ENCODE results near the gene SERP2. TPM values are rescaled to one million over a fixed set of nuclear protein-coding genes. Genes with fewer than 3 reads are reported as not detected.

The SERP2 gene
- total and polyA plus RNA-seq, 10 of the 15 experiments (the other 5 are each of a cell fraction or from before 2014, with no cell fraction given), result not detected

- WGBS (ENCODE audit: insufficient coverage, insufficient replicate concordance, low lambda C conversion rate, missing lambda C conversion rate), result 66% methylated on average over 16 of the region's 16 CpGs
- no peaks in the 10 kb centered on the region for H3K4me1 ChIP-seq (ENCODE audit: control insufficient read depth, insufficient read depth, low read length)
- FAIRE-seq, result no peak
- in situ Hi-C loops (cut with MboI), result no loop called here
- H3K27me3 ChIP-seq (replicated peaks in 1 of 2; ENCODE audit: control insufficient read depth in 2 of 2, insufficient read depth in 2 of 2, low read length in 1 of 2), result peaks cover 0 to 1% of the 10 kb centered on the region in 2 experiments; a peak in 1 of 4 replicates
- H3K36me3 ChIP-seq (ENCODE audit: control insufficient read depth in 2 of 2, insufficient read depth in 2 of 2, low read length in 1 of 2), result no peaks in the 10 kb centered on the region
- H3K9ac ChIP-seq (ENCODE audit: control insufficient read depth, insufficient read depth, low read length), result no peak overlapping the region
- H3K9me3 ChIP-seq (replicated peaks; ENCODE audit: control insufficient read depth, insufficient read depth, low read length), result no peaks in the 10 kb centered on the region; the same call in 2 of the 3 replicates
- ATAC-seq, result no peak
- RAD21 ChIA-PET (ENCODE audit: unreplicated experiment), result no interaction called here
- no peak overlapping the region for H3K27ac ChIP-seq (ENCODE audit: control insufficient read depth, insufficient read depth)
- H2AFZ ChIP-seq (ENCODE audit: control insufficient read depth, low read depth, low read length), result no peak overlapping the region
- H3K79me2 ChIP-seq (ENCODE audit: control insufficient read depth, insufficient read depth, low read length), result no peaks in the 10 kb centered on the region
- TF ChIP-seq ZNF622 (IDR thresholded peaks at IDR 0.05) (no peak), CBX3 (IDR thresholded peaks at IDR 0.05; ENCODE audit: borderline replicate concordance, low read depth) (no peak), POLR2A (IDR thresholded peaks at IDR 0.05; ENCODE audit: low read depth, low read length) (no peak), IKZF2 (IDR thresholded peaks at IDR 0.05) (no peak), TCF7 (IDR thresholded peaks at IDR 0.05; ENCODE audit: borderline replicate concordance) (no peak), SMARCA5 (IDR thresholded peaks at IDR 0.05) (no peak)
- no peak overlapping the region for H3K4me3 ChIP-seq
- SMC1A ChIA-PET (ENCODE audit: uncharacterized antibody, unreplicated experiment), result no interaction called here
- intact Hi-C loops (cut with micrococcal nuclease; ENCODE audit: unreplicated experiment), result no loop called here
- POLR2A ChIA-PET, result no interaction called here
- no peaks in the 10 kb centered on the region; the same call in 1 of the 2 replicates for H4K20me1 ChIP-seq (ENCODE audit: control insufficient read depth, insufficient read depth)
- CTCF ChIA-PET, result no interaction called here
- no TSS peak for BruUV-seq (replicated peaks)
- no peak overlapping the region for H3K4me2 ChIP-seq (ENCODE audit: control insufficient read depth, insufficient read depth)
- DNase-seq (ENCODE audit: low read depth, low spot score), result no peak
Observed at GRCh38 chr13:44412346-44412935, 38.8 kb downstream of the SERP2 start.

DNA sequence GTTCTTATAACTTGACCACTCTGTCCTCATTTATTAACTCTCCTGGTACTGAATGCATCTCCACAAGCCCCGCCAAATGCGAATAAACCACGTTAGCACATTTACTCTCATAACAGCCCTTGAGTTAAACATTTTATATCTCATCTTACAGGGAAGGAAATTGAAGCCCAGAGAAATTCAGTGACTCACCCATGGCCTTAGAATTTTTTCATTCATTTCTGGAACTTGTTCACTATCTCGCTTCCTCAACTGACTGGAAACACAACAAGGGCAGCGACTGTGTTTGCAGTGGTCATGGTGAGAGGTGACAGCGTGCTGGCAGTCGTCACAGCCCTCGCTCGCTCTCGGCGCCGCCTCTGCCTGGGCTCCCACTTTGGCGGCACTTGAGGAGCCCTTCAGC lies 39.5 kb downstream of the SERP2 start:
- RAD21 ChIA-PET (ENCODE audit: unreplicated experiment), result no interaction called here
- WGBS (ENCODE audit: insufficient coverage, insufficient replicate concordance, low lambda C conversion rate, missing lambda C conversion rate), result 38% methylated on average over 13 of the region's 13 CpGs
- CTCF ChIA-PET, result no interaction called here
- SMC1A ChIA-PET (ENCODE audit: uncharacterized antibody, unreplicated experiment), result no interaction called here
- Histone ChIP-seq H2AFZ (ENCODE audit: control insufficient read depth, low read depth, low read length) (no peak overlapping the region), H4K20me1 (ENCODE audit: control insufficient read depth, insufficient read depth) (no peaks in the 10 kb centered on the region; the same call in 1 of the 2 replicates), H3K27ac (ENCODE audit: control insufficient read depth, insufficient read depth) (no peak overlapping the region), H3K9me3 (replicated peaks; ENCODE audit: control insufficient read depth, insufficient read depth, low read length) (no peaks in the 10 kb centered on the region; the same call in 2 of the 3 replicates), H3K27me3 (replicated peaks in 1 of 2; ENCODE audit: control insufficient read depth in 2 of 2, insufficient read depth in 2 of 2, low read length in 1 of 2) (peaks cover 0 to 1% of the 10 kb centered on the region in 2 experiments; a peak in 1 of 4 replicates), H3K4me2 (ENCODE audit: control insufficient read depth, insufficient read depth) (no peak overlapping the region), H3K79me2 (ENCODE audit: control insufficient read depth, insufficient read depth, low read length) (no peaks in the 10 kb centered on the region), H3K4me3 (no peak overlapping the region), H3K36me3 (ENCODE audit: control insufficient read depth in 2 of 2, insufficient read depth in 2 of 2, low read length in 1 of 2) (no peaks in the 10 kb centered on the region), H3K9ac (ENCODE audit: control insufficient read depth, insufficient read depth, low read length) (no peak overlapping the region), H3K4me1 (ENCODE audit: control insufficient read depth, insufficient read depth, low read length) (no peaks in the 10 kb centered on the region)
- no peak for ATAC-seq
- in situ Hi-C loops (cut with MboI), result no loop called here
- no TSS peak for BruUV-seq (replicated peaks)
- no peak for FAIRE-seq
- POLR2A ChIA-PET, result no interaction called here
- intact Hi-C loops (cut with micrococcal nuclease; ENCODE audit: unreplicated experiment), result no loop called here
- DNase-seq (ENCODE audit: low read depth, low spot score), result no peak
- TF ChIP-seq ATF7 (IDR thresholded peaks at IDR 0.05; ENCODE audit: low read depth), result no peak
- no peak for TF ChIP-seq USF1 (IDR thresholded peaks at IDR 0.05; ENCODE audit: borderline replicate concordance, extremely low read length, insufficient read depth, low read depth, low read length)
- TF ChIP-seq PML (IDR thresholded peaks at IDR 0.05; ENCODE audit: low read length), result no peak
- TF ChIP-seq SMAD1 (IDR thresholded peaks at IDR 0.05; ENCODE audit: low read depth, partially characterized antibody), result no peak
- no peak for TF ChIP-seq SPI1 (IDR thresholded peaks at IDR 0.05; ENCODE audit: borderline replicate concordance, insufficient read depth, low read depth, low read length)
- TF ChIP-seq MYC (IDR thresholded peaks at IDR 0.05; ENCODE audit: insufficient read depth, insufficient read length, insufficient replicate concordance, low read length, severe bottlenecking), result no peak
- TF ChIP-seq ZNF592 (IDR thresholded peaks at IDR 0.05), result no peak

Data from GM12878 (cell line).